DMS114 treated with DMSO at 0.1 percent for 48 hours (cell line): ENCODE results near the gene RPL28.
"Not testable (repeated sequence)": the region's sequence is repeated elsewhere in the genome, so short reads cannot be mapped to it uniquely, and the experiment has no call there.

Experiments used
- DNase-seq: peaks from one replicate; lab custom pipeline; 2025; ENCODE audit not compliant: unreplicated experiment; lab: John Stamatoyannopoulos, UW

The RPL28 gene

DNA sequence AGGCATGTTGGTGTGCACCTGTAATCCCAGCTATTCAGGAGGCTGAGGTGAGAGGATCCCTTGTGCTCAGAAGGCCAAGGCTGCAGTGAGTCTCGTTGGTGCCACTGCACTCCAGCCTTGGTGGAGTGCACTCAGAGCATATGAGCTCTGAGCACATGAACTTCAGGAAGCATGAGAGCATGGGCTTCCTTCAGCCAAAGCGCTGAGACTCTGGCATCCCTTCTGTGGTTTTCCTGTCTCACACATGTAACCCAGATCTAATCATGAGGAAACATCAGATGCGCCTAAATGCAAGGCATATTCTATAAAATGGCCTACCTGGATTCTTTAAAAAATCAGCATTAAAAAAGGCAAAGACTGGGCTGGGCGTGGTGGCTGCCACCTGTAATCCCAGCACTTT is 35.5 kb downstream of the RPL28 start:
- DNase-seq: not testable (repeated sequence)

- no peak for DNase-seq
Measured at GRCh38 chr19:55423225-55424005, 37.7 kb downstream of the RPL28 start.

- no peak for DNase-seq
Measured at GRCh38 chr19:55424518-55424917, 38.8 kb downstream of the RPL28 start.

DNA sequence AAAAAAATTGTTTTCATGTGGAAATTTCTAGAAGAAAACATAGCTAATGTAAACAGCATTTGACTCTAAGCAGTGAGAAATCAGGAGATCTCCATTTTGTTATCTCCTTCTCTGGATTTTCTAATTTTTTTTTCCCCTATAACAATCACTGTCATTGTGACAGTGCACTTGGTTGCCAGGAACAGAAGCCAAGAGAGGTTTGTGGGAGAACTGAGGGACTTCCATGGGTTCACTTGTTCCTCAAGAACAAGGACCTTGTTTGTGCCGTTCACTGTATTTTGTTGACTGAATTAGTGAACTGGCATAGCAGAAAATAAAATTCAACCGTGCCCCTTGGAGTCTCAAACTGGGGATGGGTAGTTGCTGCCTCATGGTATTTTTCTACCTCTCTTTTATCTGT is 40.3 kb downstream of the RPL28 start:
- no peak for DNase-seq

- DNase-seq: no peak
Measured at GRCh38 chr19:55431183-55431582, 45.5 kb downstream of the RPL28 start.

DNA sequence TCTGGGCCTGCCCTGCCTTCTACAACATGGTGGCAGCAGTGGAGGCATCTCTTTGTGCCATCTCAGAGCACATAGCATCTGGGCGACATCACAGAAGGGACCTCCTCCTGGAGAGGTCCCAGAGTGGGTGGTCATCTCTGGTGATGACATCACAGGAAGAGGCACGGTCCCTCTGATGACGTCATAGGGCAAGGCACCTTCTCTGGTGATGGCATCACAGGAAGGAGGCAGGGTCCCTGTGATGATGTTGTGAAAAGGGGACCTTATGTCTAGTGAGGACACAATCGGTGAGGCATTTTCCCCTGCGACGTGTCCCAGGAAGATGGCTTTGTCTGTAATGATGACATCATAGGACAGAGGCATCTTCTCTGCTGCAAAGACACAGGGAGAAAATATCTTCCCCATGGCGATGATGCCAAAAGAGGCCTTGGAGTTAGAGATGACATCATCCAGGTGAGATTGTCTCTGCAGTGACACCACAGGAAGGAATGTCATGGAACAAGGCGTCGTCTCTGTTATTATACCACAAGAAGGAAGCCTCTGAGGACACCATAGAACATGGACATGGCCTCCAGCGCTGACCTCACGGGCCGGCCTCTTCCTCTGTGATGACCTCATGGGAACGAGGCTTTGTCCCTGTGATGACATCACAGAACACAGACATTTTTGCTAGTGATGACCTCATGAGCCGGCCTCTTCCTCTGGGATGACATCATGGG is 46.7 kb downstream of the RPL28 start:
- no peak for DNase-seq

- DNase-seq: no peak
Measured at GRCh38 chr19:55433292-55433691, 47.6 kb downstream of the RPL28 start.

- no peak for DNase-seq
Measured at GRCh38 chr19:55434356-55434919, 48.7 kb downstream of the RPL28 start.

- DNase-seq: no peak
Measured at GRCh38 chr19:55435020-55435419, 49.3 kb downstream of the RPL28 start.

DNA sequence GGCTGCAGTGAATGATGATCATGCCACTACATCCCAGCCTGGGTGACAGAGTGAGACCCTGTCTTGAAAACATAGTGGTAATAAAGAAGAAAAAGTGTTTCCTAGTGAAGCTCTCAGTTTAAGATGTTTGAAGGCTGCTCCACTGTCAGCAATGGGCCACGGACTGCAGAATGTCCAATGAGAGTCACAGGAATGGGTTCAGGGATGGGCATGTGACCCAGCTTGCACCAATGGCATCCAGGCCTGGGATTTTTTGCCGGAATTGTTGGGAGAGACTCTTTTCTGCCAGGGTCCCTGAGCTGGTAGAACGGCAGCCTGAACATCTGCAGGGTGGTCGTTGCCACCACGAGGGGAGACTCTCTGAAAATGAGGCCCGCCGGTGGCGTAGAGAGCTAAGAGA is 51.1 kb downstream of the RPL28 start:
- DNase-seq: no peak

DNA sequence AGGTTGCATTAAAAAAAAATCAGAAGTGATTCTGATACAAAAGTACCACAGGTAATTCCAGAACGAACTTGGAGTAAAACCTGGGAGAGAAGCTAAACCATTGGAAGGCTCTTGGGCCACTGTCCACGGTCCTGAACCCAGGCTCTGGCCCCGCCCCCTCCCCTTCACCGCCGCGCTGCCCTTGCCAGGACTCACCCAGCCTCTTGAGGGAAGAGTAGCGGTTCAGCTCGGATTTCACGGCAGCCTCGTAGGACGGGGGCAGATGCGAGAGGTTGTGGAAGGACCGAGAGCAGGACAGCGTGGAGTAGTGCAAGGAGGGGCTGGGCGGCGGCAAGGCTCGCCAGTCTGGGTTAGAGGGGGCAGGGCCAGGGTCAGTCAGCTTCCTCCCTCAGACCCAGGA is 51.7 kb downstream of the RPL28 start:
- no peak for DNase-seq

DNA sequence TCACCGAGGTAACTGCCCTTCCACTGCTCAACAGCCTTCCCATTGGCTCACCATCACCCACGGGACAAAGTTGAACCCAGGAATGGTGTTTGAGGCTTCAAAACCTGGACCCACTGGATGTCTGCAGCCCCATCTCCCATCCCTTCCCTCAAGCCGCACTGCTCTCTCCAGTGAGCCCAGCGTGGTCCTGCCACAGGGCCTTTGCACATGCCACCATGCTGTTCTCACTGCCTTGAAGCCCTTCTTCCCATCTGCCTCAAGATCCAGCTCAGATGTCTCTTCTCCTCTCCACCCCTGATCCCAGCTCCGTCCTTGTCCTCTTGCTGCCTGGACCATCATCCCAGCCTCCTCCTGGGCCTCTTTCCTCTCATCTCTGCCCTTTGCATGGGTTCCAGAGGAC is 53.3 kb downstream of the RPL28 start:
- no peak for DNase-seq

DNA sequence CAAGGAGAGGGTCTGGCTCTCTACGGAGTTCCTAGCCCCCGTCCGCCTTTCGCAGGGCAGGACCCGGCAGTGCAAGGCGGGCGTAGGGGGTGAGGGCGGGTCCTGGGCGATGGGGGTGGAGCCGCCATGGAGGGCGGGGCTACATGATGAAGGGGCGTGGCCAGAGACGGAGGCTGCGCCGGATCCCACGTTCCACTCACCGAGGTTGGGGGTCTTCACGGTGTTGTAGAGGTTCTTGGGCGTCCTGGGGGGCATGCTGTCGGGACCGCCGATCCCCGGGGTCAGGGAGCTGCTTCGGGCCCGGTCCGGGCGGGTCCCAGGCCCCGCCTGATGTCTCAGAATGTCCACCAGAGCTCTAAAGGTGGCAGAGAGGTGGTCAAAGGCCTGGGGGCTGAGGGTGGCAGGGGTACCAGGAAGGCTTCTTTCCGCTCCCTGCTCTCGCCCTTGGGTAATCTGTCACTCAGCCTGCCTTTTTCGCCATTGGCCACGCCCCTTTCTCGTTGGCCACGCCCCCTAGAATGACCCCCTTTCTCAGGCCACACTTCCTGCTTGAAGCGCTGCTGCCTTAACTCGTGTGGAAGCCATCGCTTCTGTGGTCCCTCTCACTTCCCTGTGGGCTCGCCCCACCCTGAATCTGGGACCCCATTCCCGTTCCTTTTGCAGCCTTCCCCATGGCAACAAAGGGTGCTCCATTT is 54.8 kb downstream of the RPL28 start:
- DNase-seq: no peak

DNA sequence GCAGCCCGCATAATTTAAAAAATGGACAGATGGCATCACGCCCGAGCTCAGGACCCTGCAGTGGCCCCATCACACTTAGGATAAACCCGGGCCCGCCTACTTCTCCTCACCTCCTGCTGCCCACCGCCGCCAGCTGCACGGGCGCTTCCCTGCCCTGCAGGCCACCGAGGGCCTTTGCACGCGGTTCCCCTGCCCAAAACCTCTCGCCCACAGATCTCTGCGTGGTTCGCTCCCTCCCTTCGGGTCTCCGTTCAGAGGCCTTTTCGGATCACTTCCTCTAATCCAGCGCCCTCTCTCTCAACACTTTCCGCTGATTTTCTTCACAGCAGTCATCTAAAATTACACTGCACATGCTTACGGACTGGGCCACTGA is 55.6 kb downstream of the RPL28 start:
- no peak for DNase-seq

DNA sequence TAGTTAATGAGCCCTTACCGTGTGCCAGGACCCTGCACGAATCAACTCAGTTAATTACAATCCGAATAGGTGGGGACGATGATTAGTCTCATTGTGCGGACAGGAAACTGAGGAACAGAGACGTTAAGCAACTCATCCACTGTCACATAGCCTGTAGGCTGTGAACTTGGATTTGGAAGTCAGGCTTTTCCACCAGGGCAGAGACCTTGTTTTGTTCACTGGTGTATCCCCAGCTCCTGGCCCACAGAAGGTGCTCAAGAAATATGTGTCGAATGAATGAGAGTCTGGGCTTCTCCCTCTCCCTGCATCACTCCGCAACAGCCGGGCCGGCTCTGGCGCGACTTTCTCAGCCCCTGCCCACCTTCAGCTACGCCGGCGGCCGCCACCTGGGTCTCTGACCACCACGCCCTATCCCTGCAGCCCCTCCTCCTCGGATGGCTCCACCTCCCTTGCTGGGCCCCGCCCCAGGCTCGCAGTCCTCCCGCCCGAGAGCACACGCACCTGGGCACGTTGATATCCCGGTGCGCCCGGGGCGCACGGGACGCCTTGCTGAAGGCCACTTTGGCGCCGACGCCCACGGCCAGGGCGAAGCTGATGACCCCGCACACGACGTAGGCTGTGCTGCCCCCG is 56.1 kb downstream of the RPL28 start:
- DNase-seq: no peak

DNA sequence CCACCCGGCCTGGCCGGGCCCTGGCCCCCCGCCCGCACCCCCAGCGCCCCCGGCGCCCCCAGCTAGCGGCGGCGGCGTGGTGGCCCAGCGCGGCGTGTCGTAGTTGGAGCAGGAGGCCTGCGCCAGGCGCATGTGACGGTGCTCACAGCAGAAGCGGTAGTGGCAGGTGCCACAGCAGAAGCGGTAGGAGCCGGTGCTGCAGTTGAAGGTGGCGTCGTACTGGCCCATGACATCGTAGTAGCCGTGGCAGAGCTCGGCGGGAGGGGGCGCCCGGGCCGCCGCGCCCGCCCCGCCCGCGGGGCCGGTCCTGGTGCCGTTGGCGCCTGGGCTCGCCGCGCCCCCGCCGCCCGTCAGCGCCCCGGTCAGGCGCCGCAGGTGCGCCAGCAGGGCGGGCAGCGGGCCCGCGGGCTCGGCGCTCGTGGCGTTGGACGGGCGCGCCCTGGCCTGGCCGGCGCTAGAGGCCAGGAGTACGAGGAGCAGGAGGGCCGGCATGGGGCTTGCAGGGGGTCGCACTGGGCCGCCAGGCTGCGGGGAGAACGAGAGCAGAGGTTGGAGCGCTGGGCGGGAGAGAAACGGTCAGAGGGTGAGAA is 56.7 kb downstream of the RPL28 start:
- no peak for DNase-seq

GRCh38 chr19:55443045-55443823 is 57.5 kb downstream of the RPL28 start, which contains the start of gene SHISA7:
SHISA7 (minus strand) TSS chr19:55443300; CDS start chr19:55442863, 437 bp downstream.
- no peak for DNase-seq

GRCh38 chr19:55443824-55444480 is 58.2 kb downstream of the RPL28 start:
- no peak for DNase-seq

DNA sequence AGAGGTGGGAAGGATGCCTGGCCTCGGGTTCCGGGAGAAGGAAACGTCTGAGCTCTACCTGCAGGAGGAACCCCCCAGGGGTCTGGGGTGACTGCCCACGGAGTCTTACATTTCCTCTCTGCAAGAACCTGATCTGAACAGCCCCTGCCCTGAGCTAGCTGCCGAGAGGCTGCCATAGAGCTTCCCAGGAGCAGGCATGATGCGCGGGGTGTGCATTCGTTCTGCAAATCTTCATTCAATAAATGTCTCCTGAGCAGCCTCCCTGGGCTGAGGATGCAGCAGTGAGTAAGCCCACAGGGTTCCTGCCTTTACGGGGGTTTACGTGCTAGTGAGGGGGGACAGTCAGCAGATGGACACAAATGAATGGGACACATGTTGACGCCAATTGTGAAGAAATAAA is 58.9 kb downstream of the RPL28 start:
- DNase-seq: no peak
